ENCODE results near the gene RIPPLY3.
"Not testable (repeated sequence)": the region's sequence is repeated elsewhere in the genome, so short reads cannot be mapped to it uniquely, and the experiment has no call there.

RIPPLY3 gene

GRCh38 chr21:37017951-37018679 is 11.6 kb downstream of the RIPPLY3 start:
- DNase-seq (ENCODE audit: low read depth in 2 of 2), result no peak

DNA sequence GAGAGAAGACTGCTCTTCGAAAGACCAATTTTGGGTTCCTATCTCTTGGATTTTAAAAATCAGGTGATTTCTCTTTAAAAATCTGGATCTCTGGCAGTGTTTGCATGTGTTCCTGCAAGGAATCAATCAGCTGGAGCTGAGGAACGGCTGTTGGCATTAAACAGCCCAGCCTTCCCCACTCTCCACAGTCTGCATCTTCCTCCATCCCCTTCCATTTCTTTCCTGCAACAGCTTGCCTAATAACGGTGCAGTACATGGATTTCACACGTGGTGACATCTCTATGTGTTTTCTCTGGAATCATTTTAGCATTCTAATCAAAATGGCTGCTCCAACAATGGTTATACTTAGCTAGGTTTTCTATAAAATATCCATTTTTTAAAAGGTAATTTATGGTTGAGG is 20.0 kb downstream of the RIPPLY3 start:
- no peak for DNase-seq (ENCODE audit: low read depth in 2 of 2)

DNA sequence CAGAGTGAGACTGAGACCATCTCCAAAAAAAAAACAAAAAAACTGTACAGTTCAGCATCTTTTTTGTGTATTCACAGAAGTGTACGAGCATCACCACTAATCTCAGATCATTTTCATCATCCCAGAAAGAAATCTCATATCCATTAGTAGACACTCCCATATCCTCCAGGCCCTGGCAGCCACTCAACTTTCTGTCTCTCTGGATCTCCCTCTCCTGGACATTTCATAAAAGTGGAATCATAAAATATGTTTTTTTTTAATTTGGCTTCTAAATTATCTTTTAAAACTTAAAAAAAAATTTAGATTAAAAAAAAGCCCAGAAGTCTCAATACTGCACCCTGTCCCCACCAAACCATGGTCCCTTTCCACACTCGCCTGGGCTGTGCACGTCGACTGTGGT is 22.1 kb downstream of the RIPPLY3 start:
- no peak for DNase-seq (ENCODE audit: low read depth in 2 of 2)

GRCh38 chr21:37030864-37031263 is 24.4 kb downstream of the RIPPLY3 start:
- DNase-seq (ENCODE audit: low read depth in 2 of 2), result no peak

DNA sequence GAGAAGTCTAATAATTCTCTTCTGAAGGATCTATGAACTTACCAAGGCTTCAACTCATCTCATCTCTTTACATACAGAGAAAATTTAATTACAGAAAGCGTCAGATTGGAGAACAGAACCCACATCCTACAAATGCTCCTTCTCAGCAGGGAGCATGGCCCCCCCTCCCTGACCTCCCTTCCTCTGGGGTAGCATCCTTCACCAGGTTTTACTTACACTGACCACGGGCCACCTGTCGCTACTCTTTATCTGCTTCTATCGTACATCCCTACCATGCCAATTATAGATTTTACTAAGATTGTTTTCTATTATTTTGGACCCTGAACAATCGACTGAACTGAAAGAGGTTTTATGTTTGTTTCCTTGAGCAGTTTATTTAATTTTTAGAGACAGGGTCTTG is 25.8 kb downstream of the RIPPLY3 start:
- DNase-seq (ENCODE audit: low read depth in 2 of 2), result no peak

DNA sequence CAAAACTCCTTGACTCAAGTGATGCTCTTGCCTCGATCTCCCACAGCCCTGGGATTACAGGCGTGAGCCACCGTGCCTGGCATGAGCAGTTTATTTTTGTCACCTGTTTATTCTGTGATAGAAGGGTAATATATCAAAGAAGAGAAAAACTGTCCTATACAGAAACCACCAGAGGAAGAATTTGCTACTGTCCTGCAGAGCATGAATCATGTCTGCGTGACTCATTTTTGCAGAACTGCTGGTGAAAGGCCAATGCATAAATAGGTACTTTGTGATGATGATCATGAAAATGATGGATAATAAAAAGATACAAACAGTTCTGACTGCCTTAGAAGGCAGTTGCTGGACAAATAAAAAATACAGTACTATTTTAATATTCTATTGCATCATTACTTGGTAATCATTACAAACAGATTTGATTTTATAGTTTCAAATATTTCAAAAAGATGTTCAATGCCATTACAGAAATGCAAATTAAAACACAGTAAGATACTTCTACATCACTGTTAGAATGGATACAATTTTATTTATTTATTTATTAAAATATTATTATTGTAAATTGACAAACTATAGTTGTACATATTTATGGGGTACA is 26.5 kb downstream of the RIPPLY3 start:
- DNase-seq (ENCODE audit: low read depth in 2 of 2), result no peak

- not testable (repeated sequence) for DNase-seq (ENCODE audit: low read depth in 2 of 2)
Observed at GRCh38 chr21:37034394-37034793, 27.9 kb downstream of the RIPPLY3 start.

DNA sequence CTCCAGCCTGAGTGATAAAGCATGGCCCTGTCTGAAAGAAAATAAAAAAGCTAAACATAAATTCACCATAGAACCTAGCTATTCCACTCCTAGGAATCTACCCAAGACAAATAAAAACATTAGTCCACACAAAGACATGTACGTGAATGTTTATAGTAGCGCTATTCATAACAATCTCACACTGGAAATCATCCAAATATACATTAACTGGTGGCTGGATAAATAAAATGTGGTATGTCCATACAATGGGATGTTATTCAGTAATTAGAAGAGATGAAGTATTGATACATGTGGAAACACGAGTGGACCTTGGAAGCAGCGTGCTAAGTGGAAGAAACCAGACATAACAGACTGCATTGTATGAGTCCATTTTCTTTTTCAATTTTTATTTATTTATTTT is 29.7 kb downstream of the RIPPLY3 start:
- no peak for DNase-seq (ENCODE audit: low read depth in 2 of 2)

GRCh38 chr21:37039411-37040075 is 33.0 kb downstream of the RIPPLY3 start:
- DNase-seq (ENCODE audit: low read depth in 2 of 2), result no peak

- DNase-seq (ENCODE audit: low read depth in 2 of 2), result no peak
Observed at GRCh38 chr21:37040212-37040611, 33.7 kb downstream of the RIPPLY3 start.

DNA sequence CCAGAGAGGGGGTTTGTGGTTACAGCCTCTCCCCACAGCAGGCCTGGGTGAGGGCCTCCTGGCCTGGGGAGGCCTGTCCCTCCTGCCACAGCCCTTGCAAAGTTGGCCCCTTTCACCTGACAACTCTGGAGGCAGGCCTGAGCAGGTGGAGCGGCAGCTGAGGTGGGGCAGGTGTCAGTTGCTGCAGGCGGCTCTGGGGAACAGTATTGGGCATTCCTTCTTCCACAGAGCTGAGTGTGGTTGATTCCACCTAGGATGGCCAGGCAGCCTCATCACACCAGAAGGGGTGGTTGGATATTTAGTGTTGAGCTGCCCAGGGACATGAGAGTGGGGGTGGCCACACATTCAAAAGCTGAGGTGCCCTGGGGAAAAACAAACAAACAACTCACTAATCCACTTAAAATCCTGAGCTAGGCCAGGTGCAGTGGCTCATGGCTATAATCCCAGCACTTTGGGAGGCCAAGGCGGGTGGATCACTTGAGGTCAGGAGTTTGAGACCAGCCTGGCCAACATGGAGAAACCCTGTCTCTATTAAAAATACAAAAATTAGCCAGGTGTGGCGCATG is 35.3 kb downstream of the RIPPLY3 start:
- DNase-seq (ENCODE audit: low read depth in 2 of 2), result no peak

GRCh38 chr21:37043818-37044217 is 37.3 kb downstream of the RIPPLY3 start:
- no peak for DNase-seq (ENCODE audit: low read depth in 2 of 2)

- DNase-seq (ENCODE audit: low read depth in 2 of 2), result no peak
Observed at GRCh38 chr21:37044643-37045042, 38.1 kb downstream of the RIPPLY3 start.

DNA sequence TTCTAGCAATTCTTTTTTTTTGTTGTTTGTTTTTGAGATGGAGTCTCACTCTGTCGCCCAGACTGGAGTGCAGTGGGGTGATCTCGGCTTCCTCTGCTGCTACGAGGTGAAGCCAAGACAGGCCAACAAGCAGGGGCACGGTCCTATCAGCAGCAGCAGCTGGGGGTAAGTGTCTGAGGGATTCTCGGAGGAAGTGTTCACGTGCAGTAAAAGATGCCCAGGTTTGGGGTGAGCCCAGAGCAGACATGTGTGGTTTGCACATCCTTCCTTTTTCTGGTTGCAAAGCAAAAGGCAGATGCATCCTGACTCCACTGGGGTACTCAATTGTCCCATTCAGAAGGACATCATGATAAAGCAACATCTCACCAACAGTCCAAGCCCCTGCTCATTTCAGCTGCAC is 38.6 kb downstream of the RIPPLY3 start:
- DNase-seq (ENCODE audit: low read depth in 2 of 2), result no peak

DNA sequence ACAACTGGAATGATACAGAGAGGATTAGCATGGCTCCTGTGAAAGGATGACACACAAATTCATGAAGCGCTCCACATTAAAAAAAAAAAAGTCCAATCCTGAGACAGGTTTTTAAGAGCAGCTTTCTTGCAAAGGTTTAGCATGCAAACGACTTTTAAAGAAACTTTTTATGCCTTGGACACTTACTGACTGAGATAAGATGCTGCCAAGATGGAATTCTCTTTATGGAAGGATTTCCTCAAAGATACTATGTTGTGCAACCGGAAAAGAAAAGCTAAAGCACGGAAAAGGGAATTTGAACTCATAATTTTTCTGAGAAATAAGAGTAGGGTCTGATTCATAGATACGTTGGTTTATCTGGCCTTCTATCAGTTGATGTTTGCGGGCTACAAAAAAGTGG is 39.1 kb downstream of the RIPPLY3 start:
- DNase-seq (ENCODE audit: low read depth in 2 of 2), result no peak

DNA sequence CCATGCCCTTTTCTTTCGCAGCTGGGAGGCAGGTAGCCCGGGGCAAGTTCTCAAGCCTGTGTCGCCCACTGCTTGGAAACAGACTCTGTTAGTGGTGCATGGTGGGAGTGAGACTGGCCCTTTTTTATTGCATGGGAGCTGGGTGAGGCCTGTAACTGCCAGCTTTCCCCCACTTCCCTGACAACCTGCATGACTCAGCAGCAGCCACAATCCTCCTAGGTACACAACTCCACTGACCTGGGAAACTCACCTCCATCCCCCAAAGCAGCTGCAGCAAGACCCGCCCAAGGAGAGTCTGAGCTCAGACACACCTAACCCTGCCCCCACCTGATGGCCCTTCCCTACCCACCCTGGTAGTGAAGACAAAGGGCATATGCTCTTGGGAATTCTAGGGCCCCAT is 40.6 kb downstream of the RIPPLY3 start:
- DNase-seq (ENCODE audit: low read depth in 2 of 2), result no peak

DNA sequence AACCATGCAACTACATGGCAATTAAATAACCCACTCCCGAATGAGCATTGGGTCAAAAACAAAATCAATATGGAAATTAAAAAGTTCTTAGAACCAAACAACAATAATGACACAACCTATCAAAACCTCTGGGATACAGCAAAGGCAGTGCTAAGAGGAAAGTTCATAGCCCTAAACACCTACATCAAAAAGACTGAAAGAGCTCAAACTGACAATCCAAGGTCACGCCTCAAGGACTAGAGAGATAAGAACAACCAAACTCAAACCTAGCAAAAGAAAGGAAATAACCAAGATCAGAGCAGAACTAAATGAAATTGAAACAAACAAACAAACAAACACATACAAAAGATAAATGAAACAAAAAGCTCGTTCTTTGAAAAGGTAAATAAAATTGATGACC is 43.2 kb downstream of the RIPPLY3 start:
- DNase-seq (ENCODE audit: low read depth in 2 of 2), result not testable (repeated sequence)

- DNase-seq (ENCODE audit: low read depth in 2 of 2), result no peak
Observed at GRCh38 chr21:37055271-37055855, 48.9 kb downstream of the RIPPLY3 start.

DNA sequence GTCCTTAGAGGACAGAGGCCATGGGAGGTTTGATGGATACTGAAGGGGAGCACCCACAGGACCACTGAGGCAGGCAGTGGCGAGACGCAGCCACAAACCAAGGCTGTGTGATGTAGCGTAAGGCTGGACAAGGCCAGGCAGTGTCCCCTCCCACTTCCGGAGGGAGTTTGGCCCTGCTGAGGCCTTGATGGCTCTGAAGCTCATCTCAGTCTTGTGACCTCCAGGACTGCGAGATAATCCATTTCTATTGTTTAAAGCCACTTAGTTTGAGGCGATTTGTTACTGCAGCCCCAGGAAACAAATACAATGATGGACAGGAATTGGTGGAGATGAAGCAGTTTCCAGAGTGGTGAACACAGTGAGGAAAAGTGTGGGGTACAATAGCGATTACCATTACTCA is 51.1 kb downstream of the RIPPLY3 start:
- no peak for DNase-seq (ENCODE audit: low read depth in 2 of 2)

DNA sequence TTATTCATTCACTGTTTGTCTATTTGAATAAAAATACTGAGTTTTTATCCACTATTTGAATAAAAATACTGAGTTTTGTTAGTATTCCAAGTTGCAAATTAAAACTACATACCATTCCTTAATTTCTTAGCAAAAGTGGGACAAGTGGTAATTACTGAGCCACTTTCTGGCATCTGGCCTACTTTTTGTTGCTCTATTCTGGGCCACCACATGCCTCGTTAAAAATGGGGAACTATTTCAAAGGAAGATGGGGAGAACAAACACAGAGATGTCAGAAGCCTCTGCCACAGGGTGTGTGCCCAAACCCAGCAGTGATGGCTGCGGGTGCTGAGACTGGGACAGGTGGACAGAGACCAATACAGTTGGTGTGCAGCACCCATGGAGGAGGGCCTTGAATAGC is 51.8 kb downstream of the RIPPLY3 start:
- no peak for DNase-seq (ENCODE audit: low read depth in 2 of 2)

DNA sequence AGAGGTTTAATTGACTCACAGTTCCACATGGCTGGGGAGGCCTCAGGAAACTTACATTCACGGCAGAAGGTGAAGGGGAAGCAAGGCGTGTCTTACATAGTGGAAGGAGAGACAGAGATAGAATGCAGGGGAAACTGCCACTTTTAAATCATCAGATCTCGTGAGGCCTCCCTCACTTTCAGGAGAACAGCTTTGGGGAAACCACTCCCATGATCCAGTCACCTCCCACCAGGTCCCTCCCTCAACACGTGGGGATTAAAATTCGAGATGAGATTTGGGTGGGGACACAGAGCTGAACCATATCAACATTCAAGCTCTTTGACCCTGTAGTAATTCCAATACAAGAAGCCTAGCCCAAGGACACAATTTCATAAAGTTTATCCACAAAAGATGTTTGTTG is 52.7 kb downstream of the RIPPLY3 start:
- DNase-seq (ENCODE audit: low read depth in 2 of 2), result no peak

DNA sequence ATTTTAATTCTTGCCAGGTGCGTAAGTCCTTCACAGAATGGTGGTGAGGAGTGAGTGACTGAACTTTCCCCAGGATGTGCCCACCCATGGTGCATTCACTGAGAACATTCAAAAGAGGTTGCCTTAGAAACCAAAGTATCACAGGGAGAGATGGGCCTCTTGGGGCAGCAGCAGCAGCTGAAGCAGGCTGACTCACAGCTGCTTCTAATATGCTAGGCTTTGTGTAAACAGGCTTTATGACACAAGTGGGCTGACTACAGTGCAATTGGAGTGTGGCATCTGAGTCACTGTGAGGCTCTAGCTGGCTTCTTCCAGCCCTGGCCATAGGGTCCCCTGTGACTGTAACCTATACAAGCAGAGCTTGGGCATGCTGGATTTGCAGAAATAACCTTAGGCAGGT is 53.8 kb downstream of the RIPPLY3 start:
- no peak for DNase-seq (ENCODE audit: low read depth in 2 of 2)
